HEK293T (cell line): Measurements from ENCODE around the gene CEMP1.
"Not testable (repeated sequence)": the region's sequence is repeated elsewhere in the genome, so short reads cannot be mapped to it uniquely, and the experiment has no call there.

ENCODE experiments used
- BHLHE40 ChIP-seq: fragments of 450-650 bp; IDR thresholded peaks from 2 replicates; pipeline ENCODE4 v1.6.1; 2016; ENCODE audit warnings: mild to moderate bottlenecking, moderate library complexity, borderline replicate concordance
- CTBP1 ChIP-seq: fragments of 450-650 bp; IDR thresholded peaks from 2 replicates; pipeline ENCODE4 v1.6.1; 2016; ENCODE audit warnings: borderline replicate concordance
- FOXA1 ChIP-seq: fragments of 450-650 bp; IDR thresholded peaks from 2 replicates; pipeline ENCODE4 v1.6.1; 2016; ENCODE audit warnings: mild to moderate bottlenecking
- FOXK2 ChIP-seq: fragments of 450-650 bp; IDR thresholded peaks from 2 replicates; pipeline ENCODE4 v1.6.1; 2016; ENCODE audit warnings: mild to moderate bottlenecking
- L3MBTL2 ChIP-seq: fragments of 450-650 bp; conservative IDR thresholded peaks from 2 replicates; pipeline ENCODE4 v1.6.1; 2016; ENCODE audit warnings: mild to moderate bottlenecking
- SP1 ChIP-seq: fragments of 450-650 bp; IDR thresholded peaks from 2 replicates; pipeline ENCODE4 v1.6.1; 2017
- SUZ12 ChIP-seq: fragments of 450-650 bp; IDR thresholded peaks from 2 replicates; pipeline ENCODE4 v1.6.1; 2016; ENCODE audit warnings: mild to moderate bottlenecking

GRCh38 chr16:2539192-2539844 is 8.1 kb upstream of the CEMP1 start:
- TF ChIP-seq BHLHE40, L3MBTL2, FOXK2, SP1, SUZ12, CTBP1, FOXA1: not testable (repeated sequence)
